ENCODE results near the gene RFX1.

DNA sequence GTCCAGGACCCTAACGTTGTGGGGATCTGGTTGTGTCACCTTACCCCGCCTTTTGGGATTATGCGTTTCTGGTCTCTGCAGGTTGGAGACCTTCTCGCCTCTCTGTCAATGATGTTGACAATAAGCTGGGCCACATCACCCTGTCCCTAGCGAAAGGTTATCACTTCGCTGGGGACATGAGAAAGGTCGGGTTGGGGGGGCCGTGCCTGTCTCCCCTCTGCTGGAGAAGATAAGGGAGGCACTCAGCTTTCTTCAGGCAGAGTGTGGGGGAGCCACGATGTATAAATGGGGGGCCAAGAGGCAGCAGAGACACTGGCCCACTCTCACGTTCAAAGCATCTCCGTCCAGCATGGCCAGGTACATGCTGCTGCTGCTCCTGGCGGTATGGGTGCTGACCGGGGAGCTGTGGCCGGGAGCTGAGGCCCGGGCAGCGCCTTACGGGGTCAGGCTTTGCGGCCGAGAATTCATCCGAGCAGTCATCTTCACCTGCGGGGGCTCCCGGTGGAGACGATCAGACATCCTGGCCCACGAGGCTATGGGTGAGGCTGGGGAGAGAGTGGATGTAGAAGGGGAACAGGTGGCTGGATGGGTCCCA lies 21.8 kb upstream of the RFX1 start, which contains the start of gene RLN3:
- TF ChIP-seq, protein P1, sequence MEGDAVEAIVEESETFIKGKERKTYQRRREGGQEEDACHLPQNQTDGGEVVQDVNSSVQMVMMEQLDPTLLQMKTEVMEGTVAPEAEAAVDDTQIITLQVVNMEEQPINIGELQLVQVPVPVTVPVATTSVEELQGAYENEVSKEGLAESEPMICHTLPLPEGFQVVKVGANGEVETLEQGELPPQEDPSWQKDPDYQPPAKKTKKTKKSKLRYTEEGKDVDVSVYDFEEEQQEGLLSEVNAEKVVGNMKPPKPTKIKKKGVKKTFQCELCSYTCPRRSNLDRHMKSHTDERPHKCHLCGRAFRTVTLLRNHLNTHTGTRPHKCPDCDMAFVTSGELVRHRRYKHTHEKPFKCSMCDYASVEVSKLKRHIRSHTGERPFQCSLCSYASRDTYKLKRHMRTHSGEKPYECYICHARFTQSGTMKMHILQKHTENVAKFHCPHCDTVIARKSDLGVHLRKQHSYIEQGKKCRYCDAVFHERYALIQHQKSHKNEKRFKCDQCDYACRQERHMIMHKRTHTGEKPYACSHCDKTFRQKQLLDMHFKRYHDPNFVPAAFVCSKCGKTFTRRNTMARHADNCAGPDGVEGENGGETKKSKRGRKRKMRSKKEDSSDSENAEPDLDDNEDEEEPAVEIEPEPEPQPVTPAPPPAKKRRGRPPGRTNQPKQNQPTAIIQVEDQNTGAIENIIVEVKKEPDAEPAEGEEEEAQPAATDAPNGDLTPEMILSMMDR (IDR thresholded peaks at IDR 0.05), result no peak
- no peak for TF ChIP-seq POLR2A (IDR thresholded peaks at IDR 0.05)

Data from lower leg skin (tissue), 3 donors.